GM13977 (cell line): ENCODE measurements around the gene FLCN.

ENCODE experiments used
- DNase-seq: peaks from one replicate; pipeline ENCODE4 v3.0.0; 2012; ENCODE audit warnings: low spot score
- in situ Hi-C: fragments of 300-500 bp; cut with MboI; formaldehyde crosslinking; loops from one replicate; pipeline ENCODE4 v1.12.0; 2022; ENCODE audit warnings: low sequenced_read_pairs, low pct_unique_long_range_greater_than_20kb, mixed read lengths, inconsistent platforms; ENCODE audit not compliant: unreplicated experiment
- TF ChIP-seq, protein P1 (sequence below): IDR thresholded peaks from 2 replicates; pipeline ENCODE4 v1.5.1; 2012; ENCODE audit warnings: mild to moderate bottlenecking, control low read depth; ENCODE audit not compliant: insufficient read depth; ENCODE audit errors: extremely low read depth, missing control alignments

FLCN gene

DNA sequence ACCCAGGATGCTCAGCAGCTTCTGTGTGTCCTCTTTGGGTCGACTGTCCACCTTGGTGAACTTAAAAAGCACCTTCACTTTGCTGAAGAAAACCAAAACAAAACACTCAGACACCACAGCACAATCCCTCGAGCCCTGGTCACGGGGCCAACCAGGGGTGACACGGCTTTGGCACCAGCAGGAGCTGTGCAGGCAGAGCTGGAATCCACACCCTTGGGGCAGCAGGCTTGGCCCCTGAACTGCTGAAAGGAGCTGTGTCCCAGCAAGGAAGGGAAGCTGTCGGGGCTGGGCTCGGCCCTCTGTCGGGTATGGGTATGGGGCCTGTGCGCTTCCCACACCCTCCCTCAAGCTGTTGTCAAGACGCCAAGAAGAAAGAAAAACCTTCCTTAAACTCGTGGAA, 23.2 kb downstream of the FLCN start:
- TF ChIP-seq, protein P1, sequence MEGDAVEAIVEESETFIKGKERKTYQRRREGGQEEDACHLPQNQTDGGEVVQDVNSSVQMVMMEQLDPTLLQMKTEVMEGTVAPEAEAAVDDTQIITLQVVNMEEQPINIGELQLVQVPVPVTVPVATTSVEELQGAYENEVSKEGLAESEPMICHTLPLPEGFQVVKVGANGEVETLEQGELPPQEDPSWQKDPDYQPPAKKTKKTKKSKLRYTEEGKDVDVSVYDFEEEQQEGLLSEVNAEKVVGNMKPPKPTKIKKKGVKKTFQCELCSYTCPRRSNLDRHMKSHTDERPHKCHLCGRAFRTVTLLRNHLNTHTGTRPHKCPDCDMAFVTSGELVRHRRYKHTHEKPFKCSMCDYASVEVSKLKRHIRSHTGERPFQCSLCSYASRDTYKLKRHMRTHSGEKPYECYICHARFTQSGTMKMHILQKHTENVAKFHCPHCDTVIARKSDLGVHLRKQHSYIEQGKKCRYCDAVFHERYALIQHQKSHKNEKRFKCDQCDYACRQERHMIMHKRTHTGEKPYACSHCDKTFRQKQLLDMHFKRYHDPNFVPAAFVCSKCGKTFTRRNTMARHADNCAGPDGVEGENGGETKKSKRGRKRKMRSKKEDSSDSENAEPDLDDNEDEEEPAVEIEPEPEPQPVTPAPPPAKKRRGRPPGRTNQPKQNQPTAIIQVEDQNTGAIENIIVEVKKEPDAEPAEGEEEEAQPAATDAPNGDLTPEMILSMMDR = no peak
- no peak for DNase-seq
- in situ Hi-C loops = no loop called here

DNA sequence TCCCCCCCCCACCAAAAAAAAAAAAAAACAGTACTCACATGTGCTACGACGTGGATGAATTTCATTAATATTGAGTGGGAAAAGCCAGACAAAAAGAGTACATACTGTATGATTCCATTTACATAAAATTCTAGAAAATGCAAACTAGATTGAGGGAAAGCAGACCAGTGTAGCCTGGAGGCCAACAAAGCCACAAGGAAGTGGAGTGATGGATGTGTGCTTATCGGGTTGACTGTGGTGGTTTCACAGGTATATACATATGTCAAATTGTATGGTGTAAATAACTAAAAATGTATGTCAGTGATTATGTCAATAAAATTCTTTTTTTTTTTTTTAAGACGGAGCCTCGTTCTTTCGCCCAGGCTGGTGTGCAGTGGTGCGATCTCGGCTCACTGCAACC, 29.0 kb downstream of the FLCN start:
- in situ Hi-C loops = no loop called here
- TF ChIP-seq, protein P1 = no peak
- no peak for DNase-seq

DNA sequence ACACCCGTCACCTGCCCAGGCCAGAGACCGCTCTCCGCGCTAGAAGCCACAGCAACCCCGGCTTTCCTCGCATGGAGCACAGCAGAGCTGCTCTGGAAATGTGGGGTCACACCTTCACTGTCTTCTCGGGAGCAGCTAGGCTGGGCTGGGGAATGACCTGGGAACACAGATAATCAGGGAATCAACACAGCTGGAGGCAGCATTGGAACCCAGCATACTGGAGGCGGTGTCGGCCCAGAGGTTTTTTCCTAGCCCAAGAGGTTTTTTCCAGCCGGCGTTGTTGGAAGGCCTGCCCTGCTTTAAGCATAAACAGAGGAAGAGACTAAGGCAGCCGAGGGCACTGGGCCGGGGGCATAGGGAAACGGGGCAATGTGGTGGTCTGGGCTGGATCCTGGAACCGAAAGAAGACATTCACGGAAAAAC, 30.0 kb downstream of the FLCN start:
- TF ChIP-seq, protein P1 = no peak
- no peak for DNase-seq
- in situ Hi-C loops = no loop called here

DNA sequence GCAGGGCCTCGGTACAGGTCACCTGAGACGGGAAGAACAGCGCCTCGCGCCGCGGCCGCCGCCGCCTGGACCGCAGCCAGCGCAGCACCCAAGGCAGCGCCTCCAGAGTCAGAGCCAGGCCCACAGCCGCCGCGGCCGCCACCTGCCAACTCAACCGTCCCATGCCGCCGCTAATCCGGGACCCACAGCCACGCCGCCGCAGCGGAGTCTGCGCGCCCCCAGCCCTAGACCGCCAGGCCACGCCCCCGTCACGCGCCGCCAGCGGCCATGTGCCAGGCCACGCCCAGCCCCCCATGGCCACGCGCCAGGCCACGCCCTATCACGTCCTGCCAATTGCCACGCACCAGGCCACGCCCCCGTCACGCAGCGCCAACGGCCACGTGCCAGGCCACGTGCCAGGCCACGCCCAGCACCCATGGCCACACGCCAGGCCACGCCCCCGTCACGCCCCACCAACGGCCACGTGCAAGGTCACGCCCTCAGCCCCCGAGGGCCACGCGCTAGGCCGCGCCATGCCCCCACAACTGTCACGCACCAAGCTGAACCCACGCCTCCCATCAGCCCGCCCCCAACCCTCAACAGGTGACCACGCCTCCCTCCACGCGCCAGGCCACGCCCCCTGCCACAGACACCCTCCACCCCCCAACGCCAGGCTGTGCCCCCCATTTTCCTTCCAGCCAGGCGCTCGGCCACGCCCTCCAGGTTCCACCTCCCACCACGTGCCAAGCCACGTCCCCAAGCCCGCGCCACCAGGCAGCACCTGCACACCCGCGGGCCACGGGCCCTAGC, 30.6 kb downstream of the FLCN start, which contains the start of gene PLD6:
PLD6 (minus strand) TSS at position 210 of the 789 bp plus-strand sequence; CDS start at position 163, 47 bp downstream.
- in situ Hi-C loops = no loop called here
- peak; percentile 98 for DNase-seq
- TF ChIP-seq, protein P1 = peak; percentile 8

DNA sequence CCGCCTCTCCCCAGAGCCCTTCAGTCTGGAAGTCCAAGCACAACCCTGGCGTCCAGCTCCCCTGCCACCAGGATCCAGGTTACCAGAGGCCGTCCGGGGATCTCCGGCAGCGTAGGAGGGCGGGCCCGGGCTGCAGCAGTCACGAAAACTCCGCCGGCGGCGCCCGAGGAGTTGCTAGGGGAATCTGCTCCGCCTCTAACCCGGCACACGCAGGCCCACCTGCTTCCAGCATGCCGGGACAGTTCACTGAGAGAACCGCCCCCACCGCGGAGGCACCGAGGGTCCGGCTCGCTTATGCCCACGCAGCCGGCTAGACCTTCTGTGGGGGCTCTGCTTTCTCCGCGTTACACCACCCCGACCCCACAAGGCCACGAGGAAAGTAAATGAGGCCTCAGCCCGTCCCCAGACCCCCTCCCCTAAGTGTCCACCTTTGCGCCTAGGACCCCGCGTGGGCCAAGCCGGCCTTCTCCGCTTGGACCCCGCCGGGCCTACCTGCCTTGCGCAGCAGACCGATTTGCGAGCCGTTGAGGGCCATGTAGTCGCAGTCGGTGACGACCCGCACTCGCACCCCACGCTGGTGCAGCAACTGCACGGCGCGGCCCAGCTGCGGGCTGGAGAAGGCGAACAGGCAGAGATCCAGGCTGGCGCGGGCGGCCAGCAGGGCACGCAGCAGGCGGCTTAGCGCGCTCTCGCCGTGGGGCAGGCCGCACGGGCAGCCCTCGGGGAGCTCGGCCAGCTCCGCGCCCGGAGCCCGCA, 31.4 kb downstream of the FLCN start:
- TF ChIP-seq, protein P1 = no peak
- in situ Hi-C loops = no loop called here
- peak; percentile 88 for DNase-seq

DNA sequence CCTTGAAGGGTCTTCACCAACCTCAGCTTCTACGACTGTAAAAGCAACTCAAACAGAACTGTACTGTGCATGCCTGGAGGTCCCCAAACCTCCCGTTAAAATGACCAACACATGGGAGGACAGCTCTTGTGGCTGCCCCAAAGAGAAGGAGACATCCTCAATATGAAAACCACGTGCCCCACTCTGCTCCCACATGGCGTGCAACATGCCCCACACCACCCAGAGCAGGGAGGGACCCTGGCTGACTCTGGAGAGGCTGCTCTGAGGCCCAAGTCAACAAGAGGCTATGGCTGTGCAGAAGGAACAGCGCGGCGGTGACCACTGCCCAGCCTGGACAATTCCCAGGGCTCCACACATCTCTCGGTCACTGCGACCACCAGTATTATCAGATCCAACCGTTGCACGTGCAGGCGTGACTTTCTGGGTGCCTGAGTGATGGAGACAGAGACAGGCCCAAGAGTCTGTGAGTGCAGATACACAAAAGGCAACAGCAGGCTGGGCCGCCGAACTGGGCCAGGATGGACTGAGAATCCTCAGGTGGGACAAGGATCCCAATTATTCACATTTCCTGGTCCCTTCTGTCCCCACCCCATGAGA, 32.2 kb downstream of the FLCN start:
- in situ Hi-C loops = no loop called here
- TF ChIP-seq, protein P1 = no peak
- DNase-seq = no peak
